Mucosa of rectum (tissue), 2 donors: ENCODE results near the gene COPS3.
A peak's percentile ranks its signal among the peaks of the same experiment; 100 is the strongest.

Experiments used
- H3K27ac ChIP-seq, 2 donors: one replicate each; pipeline ENCODE4 v1.7.0; 2013; ENCODE audit warnings: inconsistent platforms in 2 of 2, low read depth in 2 of 2, low read length in 2 of 2
- H3K27me3 ChIP-seq, 2 donors: one replicate each; pipeline ENCODE4 v1.7.0; 2013; ENCODE audit warnings: low read length in 2 of 2; ENCODE audit not compliant: control insufficient read depth in 2 of 2, insufficient read depth in 2 of 2
- H3K36me3 ChIP-seq, 2 donors: one replicate each; pipeline ENCODE4 v1.7.0; 2013; ENCODE audit warnings: low read length in 2 of 2; ENCODE audit not compliant: control insufficient read depth in 2 of 2, insufficient read depth in 2 of 2
- H3K4me1 ChIP-seq, 2 donors: one replicate each; pipeline ENCODE4 v1.7.0; 2013; ENCODE audit warnings: low read length in 2 of 2, mild to moderate bottlenecking in 1 of 2; ENCODE audit not compliant: control insufficient read depth in 2 of 2, insufficient read depth in 2 of 2
- H3K4me3 ChIP-seq, 2 donors: one replicate each; pipeline ENCODE4 v1.7.0; 2013; ENCODE audit warnings: low read length in 2 of 2
- H3K9ac ChIP-seq, 2 donors: one replicate each; pipeline ENCODE4 v1.7.0; 2013; ENCODE audit warnings: low read length in 2 of 2, low read depth in 1 of 2, mild to moderate bottlenecking in 1 of 2
- H3K9me3 ChIP-seq, 2 donors: one replicate each; pipeline ENCODE4 v1.7.0; 2013; ENCODE audit warnings: low read length in 2 of 2; ENCODE audit not compliant: control insufficient read depth in 2 of 2
- donor health status: healthy.
- donor health status: Normal muscosa, but diverticular disease.

Gene COPS3

DNA sequence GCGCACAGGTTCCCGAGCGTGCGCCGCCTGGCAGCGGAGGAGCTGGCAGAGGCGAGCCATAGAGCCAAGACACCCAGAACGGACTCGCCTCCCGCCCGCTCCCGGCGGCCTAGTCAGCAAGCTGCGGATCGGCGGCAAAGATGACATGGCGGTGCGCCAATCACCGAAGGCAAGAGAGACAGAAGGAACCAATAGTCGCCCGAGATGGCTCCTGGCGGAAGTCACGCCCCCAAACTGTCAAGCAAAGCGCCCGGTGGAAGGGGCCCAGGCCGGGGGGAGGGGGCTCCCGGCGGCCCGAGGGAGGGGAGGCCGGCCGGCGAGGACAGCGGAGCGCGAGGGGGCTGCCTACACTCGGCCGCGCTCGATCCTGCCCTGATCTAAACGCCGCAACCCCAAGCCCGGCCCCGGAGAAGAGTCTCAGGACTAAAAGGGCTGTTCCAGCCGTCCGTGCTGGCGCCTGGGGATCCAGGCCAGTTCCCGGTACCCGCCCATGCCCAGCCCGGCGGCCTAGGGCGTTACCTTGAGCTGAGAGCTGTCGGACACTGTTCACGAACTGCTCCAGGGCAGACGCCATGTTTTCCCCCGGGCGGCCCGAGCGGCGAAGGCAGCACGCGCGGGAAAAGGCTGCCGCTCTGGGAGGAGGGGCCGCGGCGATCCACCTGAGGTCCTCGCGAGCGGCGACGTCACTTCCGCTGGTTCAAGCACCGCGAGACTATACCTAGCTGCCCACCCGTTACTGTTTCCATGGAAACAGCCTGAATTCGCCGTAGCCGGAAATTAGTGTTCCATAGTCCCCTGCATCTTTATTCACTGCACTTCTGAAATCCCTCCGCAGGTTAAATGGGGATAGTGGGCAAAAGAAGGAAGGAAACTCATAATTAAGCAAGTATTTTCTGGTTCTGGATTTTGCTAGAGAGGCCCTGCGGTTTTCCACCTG, at the start of gene COPS3:
Gene COPS3, minus strand, starts transcription at position 634 of the 937 bp plus-strand sequence. Its CDS starts 60 bp downstream, at position 574.
- Histone ChIP-seq H3K4me1 (peaks cover 9 to 15% of the 10 kb centered on the region in 2 donors), H3K4me3 (peak within 1 kb of the TSS; percentile 79 to 91), H3K9me3 (no peaks in the 10 kb centered on the region), H3K9ac (peak within 1 kb of the TSS; percentile 82 to 83), H3K36me3 (peaks cover 0 to 2% of the 10 kb centered on the region in 2 donors), H3K27me3 (no peaks in the 10 kb centered on the region), H3K27ac (peak within 1 kb of the TSS; percentile 95 to 97)

DNA sequence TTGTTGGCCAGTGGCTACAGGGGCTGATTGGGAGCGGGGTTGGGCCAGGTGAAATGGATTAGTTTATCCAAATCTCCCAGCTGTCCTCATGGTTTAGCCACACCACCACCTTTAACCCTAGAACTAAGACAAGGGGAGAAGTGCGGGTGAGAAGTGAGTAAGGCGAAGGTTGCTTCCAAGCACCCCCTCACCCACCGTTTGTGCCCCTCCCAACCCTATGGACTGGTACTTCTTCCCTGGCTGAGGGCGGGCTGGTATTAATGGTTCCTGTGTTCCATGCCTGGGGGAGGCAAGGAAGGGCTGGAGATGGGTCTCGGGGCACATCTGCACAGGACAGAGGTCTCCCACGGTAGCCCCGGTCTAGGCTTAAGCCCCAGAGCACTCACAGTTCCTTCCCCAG, 47.2 kb upstream of the COPS3 start:
- no peak overlapping the region for H3K4me3 ChIP-seq
- H3K9me3 ChIP-seq = no peaks in the 10 kb centered on the region
- H3K36me3 ChIP-seq = no peaks in the 10 kb centered on the region
- H3K9ac ChIP-seq = no peak overlapping the region
- H3K4me1 ChIP-seq = no peaks in the 10 kb centered on the region
- no peak overlapping the region for H3K27ac ChIP-seq
- no peaks in the 10 kb centered on the region for H3K27me3 ChIP-seq

DNA sequence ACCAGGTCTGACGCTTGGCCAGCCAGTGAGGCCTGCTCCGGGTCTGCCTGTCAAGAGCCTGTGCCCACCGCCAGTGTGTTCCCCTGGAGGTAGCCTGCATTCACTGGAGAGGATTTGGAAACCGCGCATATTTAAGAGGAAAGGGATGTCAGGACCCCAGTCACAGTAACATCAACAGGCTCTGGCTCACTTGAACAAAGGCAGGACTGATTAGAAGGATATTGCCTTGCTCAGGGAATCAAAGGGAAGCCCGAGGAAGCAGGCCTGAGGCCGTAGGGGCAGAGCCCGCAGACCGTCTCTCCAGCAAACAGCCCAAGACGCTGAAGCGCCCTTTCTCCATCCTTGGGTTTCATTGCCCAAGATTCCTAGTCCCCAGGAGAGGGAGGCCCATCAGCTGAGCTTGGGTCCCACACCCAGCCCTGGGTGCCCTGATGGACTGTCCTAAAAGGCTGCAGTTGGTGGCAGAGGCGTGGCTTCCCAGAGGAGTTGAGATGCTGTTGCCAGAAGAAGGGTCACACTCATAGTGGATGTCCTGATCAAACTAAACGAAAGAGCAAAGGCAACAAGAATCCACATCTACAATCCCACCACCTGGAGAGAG, 45.3 kb upstream of the COPS3 start:
- Histone ChIP-seq H3K9ac (no peak overlapping the region), H3K4me1 (no peaks in the 10 kb centered on the region), H3K36me3 (no peaks in the 10 kb centered on the region), H3K27me3 (no peaks in the 10 kb centered on the region), H3K27ac (no peak overlapping the region), H3K9me3 (no peaks in the 10 kb centered on the region), H3K4me3 (no peak overlapping the region)

DNA sequence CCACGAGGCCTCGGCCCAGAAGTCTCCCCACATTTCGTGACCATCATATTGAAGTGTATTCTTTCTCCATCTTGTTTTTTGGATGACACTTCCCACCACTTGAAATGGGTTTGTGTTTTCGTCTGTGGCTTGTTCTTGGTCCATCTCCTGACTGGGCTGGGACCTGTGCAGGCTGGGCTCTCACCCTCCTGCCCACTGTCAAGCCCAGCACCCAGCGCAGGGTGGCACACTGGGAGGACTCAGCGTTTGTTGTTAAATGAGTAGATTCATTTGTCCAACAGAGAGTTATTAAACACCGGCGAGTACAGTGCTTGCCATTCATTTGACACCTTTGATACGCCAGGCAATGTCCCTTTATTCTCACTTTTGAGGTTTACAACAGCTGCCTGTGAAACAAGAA, 44.8 kb upstream of the COPS3 start:
- Histone ChIP-seq H3K36me3 (no peaks in the 10 kb centered on the region), H3K27me3 (no peaks in the 10 kb centered on the region)

DNA sequence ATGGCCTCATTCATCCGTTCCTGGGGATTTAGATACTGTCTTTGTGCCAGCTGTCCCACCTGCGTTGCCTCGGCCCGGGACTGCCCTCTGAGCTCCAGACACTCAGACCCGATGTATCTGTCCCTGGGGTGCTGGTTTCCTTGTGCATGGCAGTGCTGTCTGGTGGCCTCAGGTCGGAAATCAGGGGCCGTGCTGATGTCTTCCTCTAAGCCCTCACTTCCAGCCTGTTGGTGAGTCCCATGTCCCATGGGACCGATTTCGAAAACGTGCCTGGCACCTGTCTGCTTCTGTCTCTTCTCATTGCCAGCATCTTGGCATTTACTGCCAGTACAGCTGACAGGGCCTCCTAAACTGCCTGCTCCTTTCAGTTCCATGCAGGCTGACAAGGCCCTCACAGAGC, 44.2 kb upstream of the COPS3 start:
- H3K9me3 ChIP-seq = no peaks in the 10 kb centered on the region
- H3K27me3 ChIP-seq = no peaks in the 10 kb centered on the region
- H3K9ac ChIP-seq = no peak overlapping the region
- H3K4me3 ChIP-seq = no peak overlapping the region
- H3K4me1 ChIP-seq = no peaks in the 10 kb centered on the region
- H3K27ac ChIP-seq = no peak overlapping the region
- no peaks in the 10 kb centered on the region for H3K36me3 ChIP-seq

More for the DNA sequence above, 44.8 kb upstream of the COPS3 start:
- no peak overlapping the region for H3K4me3 ChIP-seq
- no peak overlapping the region for H3K27ac ChIP-seq
- no peak overlapping the region for H3K9ac ChIP-seq
- H3K9me3 ChIP-seq = no peaks in the 10 kb centered on the region
- no peaks in the 10 kb centered on the region for H3K4me1 ChIP-seq

DNA sequence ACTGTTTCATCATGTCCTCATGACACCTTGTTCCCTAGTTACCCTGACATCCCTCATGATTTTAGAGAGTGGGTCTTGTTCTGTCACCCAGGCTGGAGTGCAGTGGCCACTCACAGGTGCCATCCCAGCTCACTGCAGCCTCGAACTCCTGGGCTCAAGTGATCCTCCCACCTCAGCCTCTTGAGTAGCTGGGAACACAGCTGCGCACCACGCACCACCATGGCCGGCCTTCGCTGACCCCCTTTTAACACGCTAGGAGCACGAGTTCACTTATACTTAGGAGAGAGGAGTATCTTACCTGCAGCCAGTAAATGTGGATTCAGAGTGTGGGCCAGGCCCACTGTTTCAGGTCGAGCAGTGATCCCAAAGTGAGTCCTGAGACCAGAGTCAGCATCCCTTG, 43.6 kb upstream of the COPS3 start:
- Histone ChIP-seq H3K4me3 (no peak overlapping the region), H3K4me1 (no peaks in the 10 kb centered on the region), H3K9ac (no peak overlapping the region), H3K27ac (no peak overlapping the region), H3K36me3 (no peaks in the 10 kb centered on the region), H3K27me3 (no peaks in the 10 kb centered on the region), H3K9me3 (no peaks in the 10 kb centered on the region)

DNA sequence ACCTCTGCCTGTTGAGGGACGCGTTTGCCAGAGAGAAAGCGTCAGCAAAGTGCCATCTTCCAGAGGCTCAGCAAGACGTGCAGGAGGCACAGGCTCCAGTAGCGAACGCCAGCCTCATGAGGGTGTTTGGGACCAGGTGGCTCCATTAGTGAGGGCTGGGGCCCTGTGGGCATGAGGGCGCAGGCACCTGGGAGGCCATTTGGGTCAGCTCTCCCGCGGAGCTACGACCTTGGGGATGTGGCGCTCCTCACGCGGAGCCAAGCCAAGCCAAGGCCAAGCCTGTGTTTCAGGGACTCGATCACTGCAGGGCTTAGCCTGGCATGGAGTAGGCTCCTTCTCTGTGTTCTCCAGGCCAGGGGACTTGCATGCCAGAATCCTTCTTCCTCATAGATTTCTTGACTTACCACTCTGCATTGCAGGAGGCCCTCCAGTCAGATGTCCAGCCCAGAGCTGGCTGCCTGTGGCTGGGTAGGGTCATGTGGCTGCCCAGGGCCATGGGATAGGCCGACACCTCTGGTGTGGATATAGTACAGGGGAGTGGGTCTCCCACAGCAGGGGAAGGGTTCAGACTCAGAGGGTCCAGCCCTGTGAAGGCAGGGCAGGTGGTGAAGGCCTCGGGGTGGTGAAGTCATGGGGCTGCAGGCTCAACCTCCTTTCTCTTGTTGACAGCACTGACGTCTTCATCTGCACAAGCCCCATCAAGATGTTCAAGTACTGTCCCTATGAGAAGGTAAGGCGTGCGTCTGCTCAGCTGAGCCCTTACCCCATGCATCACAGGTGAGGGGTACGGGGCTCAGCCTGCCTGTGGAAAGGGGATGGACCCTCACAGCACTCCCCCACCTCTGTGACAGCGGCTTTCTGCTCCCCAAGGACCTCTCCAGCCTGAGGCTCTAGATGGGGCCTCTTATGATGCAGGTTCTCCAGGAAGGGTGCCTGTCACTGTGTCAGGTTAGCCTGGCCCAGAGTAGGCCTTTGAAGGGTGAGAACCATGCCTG, 41.8 kb upstream of the COPS3 start:
- Histone ChIP-seq H3K9ac (no peak overlapping the region), H3K36me3 (no peaks in the 10 kb centered on the region)

DNA sequence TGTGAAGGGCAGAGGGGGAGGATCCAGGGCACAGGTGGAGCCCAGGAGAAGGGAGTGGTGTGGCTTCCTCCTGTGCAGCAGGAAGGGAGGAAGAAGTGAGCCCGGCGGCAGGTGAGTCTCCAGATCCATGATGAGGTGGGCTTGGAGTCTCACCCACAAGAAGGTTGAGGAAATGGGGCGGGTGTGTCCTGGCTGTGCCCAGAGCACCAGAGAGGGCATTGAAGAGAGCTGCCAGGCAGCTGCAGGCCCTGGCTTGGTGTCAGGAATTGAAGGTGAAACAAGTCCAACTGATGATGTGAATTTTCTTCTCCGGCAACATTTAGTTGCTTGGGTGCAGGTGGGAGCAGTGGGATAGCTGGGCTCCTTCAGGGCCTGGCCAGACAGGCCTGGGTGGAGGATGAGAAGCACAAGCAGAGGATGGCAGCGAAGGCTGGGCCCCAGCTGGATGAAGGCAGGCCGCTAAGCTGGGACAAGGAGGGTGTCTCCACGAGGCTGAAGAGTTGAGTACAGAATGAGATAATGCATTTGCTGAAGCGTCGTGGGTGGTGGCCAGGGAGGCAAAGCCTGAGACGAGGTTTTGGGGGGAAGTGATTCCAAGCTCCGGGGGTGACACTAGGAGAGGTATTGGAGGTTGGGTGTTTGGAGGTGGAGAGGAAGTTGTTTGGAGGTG, 40.4 kb upstream of the COPS3 start:
- H3K36me3 ChIP-seq = no peaks in the 10 kb centered on the region
- H3K27ac ChIP-seq = no peak overlapping the region
- no peak overlapping the region for H3K4me3 ChIP-seq
- no peaks in the 10 kb centered on the region for H3K9me3 ChIP-seq
- no peaks in the 10 kb centered on the region for H3K4me1 ChIP-seq
- H3K9ac ChIP-seq = no peak overlapping the region
- no peaks in the 10 kb centered on the region for H3K27me3 ChIP-seq

More for the DNA sequence above, 41.8 kb upstream of the COPS3 start:
- Histone ChIP-seq H3K27ac (no peak overlapping the region), H3K27me3 (no peaks in the 10 kb centered on the region), H3K9me3 (no peaks in the 10 kb centered on the region), H3K4me1 (no peaks in the 10 kb centered on the region), H3K4me3 (no peak overlapping the region)

DNA sequence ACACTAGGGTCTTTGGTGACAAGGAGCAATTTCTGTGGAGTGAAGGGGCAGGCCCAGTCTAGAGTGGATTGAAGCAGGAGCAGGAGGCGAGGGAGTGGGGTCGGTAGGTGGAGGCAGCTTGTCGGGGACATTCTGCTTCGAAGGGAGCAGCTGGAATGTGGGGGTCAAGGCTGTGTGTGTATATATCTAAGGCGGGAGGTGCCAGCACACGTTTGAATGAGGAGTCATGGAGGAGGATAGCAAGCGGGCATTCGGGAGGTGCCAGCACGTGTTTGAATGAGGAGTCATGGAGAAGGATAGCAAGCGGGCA, 39.8 kb upstream of the COPS3 start:
- no peak overlapping the region for H3K4me3 ChIP-seq
- H3K27me3 ChIP-seq = no peaks in the 10 kb centered on the region
- no peaks in the 10 kb centered on the region for H3K9me3 ChIP-seq
- H3K36me3 ChIP-seq = no peaks in the 10 kb centered on the region
- no peaks in the 10 kb centered on the region for H3K4me1 ChIP-seq
- no peak overlapping the region for H3K9ac ChIP-seq
- H3K27ac ChIP-seq = no peak overlapping the region
